NCI-H1436 treated with DMSO at 0.1 percent for 48 hours (cell line): ENCODE measurements around the gene FAM89B.

Experiments used
- DNase-seq: peaks from one replicate; lab custom pipeline; 2025; lab: John Stamatoyannopoulos, UW

Gene FAM89B

DNA sequence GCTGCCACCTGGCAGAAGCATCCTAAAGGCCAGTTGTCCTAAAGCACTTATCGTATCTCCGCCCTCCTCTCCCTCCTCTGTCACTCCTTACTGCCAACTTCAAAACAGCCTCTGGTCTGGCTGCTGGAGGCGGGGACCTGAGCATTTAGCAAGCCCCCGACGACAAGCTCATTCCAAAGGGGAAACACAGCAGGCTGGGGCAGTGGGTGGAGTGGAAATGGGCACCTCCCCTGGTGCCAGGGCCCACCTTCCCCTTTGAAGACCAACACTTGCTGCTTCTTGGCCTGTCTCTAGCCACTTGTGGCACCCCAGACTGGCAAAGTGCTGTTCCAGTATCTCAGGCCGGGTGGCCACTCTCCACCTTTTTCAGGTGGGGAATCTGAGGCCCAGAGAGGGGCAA is 38.1 kb downstream of the FAM89B start:
- DNase-seq = no peak

DNA sequence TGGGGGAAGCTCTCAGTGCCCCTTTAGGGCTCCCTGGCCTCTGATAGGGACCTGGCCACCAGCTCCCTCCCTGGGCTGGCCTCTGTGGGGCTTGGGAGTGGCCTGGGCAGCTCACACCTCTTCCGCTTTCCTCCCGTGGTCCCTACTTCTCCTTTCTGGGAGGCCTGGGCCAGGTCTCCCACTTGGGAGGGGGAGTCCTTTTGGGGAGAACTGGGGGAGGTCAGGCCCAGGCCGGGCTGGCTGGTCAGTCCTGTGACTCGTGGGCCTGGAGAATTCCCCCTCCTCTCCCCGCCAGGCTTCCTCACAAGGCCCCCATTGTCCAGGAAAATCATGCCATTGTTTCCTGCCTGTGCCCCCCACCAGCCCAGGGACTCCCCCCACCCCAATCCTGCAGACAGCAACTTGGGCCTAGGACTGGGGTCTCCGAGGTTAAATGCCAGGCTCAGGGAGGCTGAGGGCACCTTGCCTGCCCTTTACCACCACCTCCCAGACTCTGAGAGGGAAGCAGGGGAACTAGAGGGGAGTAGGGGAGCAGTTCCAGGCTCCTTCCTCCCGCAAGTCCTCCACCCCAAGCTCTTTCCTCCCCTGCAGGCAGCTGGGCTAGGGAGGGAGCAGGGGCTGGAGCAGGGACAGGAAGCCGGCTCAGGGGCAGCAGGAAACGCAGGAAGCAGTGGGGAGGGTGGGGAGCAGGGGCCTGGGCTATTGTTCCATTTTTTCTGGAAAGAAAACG is 38.9 kb downstream of the FAM89B start:
- no peak for DNase-seq

DNA sequence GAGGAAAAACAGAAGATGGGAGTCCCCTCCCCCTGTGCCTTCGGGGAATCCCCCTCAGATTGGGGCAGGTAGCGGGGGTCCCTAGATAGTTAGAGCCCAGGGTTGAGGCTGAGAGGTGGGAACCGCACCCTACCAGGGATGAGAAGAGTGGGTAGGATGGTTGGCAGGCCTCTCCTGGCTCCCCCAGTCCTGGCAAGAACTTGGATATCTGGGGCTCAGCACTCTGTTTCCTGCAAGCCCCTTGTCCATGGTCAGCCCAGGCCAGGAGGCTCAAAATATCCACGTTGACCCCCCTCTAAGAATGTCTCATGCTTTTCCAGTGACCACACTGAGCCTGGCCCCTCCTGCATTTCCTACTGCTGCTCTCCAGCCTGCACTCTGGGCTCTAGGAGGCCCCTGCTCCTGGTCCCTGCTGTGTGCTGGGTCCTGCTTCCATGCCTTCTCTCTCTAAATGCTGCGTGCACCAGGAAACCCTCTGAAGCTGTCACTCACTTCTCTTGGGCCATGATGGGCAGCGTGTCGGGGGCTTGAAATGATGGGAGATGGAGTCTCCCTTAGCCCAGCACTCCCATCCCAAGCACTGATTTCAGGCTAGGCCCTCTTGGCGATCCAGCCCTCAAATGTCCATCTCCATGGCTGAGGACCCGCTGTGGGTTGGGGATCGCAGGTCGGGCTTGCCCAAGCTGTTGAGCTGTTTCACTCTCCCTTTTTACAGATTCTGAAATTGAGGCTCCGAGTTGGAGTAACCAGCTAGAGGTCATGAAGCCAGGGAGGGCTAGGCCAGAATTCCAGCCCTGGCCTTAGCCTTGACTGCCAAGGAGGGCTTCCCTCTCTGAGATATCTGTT is 39.6 kb downstream of the FAM89B start:
- DNase-seq = no peak

DNA sequence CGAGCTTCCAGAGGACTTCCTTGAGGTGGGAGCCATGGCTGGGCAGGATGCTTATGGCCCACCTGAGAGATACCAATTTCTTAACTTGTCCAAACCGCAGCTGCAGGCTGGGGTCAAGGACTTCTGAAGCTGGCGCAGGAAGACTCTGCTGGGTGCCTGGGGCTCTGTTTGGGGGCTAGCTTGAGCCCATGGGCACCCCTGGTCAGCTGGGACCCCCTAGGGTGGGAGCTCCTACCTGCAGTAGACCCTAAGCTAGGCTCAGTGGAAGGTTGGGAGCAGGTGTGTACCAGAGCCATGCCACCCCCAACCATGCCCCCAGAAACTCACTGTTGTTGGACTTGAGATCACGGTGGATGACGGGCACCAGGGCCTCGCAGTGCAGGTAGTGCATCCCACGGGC is 40.4 kb downstream of the FAM89B start:
- no peak for DNase-seq

DNA sequence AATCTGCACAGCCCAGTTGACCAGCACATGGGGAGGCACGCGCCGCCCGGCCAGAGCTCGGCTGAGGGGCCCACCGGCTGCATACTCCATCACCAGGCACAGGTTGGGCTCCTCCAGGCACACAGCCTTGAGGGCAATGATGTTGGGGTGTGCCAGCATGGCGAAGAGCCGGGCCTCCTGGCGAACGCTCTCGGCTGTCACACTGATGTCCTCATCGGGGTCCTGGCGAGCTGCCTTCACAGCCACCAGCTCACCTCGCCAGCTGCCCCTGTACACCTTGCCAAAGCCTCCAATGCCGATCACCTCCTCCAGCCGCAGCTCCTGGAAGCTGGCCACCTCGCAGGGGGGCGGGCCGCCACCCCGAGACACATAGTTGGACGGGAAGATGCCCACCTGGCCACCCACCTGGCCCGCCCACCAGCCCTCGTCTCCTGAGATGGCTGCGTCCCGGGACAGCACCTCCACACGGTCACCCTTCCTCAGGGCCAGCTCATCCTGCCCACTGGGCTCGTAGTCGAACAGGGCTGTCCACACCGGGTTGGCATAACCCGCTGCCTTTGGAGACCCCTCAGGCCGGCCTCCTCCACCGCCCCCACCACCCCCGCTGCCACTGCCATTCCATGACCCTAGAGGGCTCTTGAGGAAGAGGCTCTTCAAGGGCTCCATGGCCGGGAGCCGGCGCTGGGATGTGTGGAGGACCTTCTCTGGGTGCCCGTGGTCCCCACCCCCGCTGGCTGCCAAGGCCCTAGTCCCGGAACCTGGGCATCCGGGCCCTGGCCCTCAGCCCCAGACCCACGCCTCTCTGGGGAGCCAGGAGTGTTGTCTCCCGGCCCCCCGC is 41.0 kb downstream of the FAM89B start:
- no peak for DNase-seq

DNA sequence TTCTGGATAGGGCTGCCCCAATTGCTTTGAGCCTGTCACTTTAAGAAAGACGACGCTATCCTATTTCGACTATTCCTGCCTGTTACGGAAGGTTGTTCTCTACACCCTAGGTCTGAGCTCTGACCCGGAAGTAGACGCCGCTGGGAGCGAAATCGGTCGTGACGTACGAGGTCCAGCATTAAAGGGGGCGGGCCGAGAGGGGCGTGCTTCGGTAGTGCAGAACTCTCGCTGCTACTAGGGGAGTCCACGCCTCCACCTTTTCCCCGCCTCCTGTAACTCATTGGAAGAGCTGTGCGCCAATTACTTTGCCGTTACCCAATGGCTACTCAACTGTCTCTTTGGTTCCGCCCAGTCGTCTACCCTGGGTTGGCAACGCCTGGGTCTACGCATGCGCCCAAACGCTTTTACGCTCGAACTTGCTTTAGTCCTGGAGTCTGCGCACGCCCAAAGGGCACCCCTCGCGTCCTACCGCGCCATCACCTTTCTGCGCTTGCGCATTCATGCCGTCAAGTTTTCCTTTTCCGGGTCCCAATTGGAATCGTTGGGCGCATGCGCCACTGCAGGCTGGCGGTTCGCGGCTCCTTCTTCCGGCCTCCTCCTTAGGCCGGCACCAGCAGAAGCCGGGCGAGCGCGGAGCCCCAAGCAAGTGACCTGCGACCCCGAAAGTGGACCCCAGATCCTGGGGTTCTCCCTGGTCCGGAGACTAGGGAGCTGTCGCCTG is 43.1 kb downstream of the FAM89B start, which contains the start of gene PCNX3:
Gene PCNX3 (plus strand): TSS at position 548 of the 721 bp plus-strand sequence. CDS start 536 bp downstream, outside the sequence.
- DNase-seq = peak; percentile 99

DNA sequence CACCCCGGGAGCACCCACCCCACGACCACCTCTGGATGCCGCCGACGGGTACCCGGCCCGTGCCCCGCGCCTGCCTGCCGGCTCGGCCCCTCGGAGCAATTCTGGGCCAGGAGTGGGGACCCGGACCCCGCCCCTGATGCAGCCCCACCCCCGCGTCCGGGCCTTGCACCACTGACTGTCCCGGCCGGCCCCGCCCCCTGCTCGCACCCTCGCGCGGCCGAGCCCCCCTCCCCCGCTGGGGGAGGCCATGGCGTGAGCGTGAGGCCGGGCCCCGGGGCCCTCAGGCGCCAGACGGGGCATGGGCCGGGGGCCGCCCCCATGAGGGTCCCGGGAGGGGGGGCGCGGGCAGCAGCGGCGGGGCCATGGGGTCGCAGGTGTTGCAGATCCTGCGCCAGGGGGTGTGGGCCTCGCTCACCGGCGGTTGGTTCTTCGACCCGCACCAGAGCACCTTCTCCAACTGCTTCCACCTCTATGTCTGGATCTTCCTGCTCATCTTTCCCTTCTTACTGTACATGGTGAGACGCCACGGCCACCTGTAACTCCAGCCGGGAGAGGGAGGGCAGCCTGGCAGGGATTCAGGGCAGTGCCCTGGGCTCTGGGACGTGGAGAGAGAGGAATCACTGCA is 43.7 kb downstream of the FAM89B start:
- no peak for DNase-seq

DNA sequence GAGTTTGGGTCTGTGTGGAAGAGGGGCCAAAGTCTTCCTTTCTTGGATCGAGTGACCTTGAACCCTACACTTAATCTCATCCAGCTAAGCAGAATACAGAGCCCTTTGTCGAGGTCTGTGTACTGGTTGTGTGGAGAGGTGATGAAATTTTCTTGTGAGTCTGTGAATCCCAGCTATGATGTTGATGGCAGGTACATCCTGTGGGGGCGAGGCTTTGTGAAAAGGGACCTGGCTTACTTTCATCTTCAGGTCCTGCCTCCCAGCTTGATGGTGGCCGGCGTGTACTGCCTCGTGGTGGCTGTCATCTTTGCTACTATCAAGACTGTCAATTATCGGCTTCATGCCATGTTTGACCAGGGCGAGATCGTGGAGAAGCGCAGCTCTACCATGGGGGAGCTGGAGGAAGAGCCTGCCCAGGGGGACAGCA is 44.2 kb downstream of the FAM89B start:
- DNase-seq = no peak

DNA sequence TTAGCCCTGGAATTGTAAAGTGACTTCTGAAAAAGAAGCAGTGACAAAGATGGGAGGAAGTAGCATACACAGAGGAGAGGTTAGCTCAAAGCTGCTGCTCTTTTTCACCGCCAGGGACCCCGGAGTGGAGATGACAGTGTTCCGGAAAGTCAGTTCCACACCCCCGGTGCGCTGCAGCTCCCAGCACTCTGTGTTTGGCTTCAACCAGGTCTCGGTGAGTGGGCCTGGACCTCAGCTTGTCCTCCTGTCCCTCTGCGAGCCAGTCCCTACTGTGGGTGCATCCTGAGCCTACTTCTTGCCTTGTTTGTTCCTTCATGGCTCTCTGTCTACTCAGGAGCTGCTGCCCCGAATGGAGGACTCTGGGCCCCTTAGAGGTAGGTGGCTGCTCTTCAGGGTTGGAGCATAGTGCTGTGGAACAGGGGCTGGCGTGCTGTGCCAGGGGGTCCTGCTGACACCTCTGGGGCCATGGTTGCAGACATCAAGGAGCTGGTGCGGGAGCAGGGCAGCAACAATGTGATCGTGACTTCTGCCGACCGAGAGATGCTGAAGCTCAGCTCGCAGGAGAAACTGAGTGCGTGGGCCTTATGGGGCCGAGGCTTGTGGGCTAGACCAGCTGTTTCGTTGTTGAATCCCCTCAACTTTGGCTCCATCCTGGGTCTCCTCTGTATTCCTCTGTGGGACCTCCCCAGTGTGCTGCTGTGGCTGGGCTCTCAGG is 45.0 kb downstream of the FAM89B start:
- no peak for DNase-seq

DNA sequence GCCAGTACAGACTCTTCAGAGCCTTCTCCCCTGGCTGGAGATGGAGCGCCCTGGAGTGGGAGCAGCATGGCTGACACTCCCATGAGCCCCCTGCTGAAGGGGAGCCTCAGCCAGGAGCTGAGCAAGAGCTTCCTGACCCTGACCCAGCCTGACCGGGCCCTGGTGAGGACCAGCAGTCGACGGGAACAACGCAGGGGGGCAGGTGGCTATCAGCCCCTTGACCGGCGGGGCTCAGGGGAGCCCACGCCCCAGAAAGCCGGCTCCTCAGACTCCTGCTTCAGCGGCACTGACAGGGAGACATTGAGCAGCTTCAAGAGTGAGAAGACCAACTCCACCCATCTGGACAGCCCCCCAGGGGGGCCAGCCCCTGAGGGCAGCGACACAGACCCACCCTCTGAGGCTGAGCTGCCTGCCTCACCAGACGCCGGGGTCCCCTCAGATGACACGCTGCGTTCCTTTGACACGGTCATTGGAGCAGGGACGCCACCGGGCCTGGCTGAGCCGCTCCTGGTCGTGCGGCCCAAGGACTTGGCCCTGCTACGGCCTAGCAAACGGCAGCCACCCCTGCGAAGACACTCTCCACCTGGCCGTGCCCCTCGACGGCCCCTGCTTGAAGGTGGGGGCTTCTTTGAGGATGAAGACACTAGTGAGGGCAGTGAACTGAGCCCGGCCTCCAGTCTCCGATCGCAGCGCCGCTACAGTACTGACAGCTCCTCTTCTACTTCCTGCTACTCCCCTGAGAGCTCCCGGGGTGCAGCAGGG is 45.8 kb downstream of the FAM89B start:
- DNase-seq = no peak

DNA sequence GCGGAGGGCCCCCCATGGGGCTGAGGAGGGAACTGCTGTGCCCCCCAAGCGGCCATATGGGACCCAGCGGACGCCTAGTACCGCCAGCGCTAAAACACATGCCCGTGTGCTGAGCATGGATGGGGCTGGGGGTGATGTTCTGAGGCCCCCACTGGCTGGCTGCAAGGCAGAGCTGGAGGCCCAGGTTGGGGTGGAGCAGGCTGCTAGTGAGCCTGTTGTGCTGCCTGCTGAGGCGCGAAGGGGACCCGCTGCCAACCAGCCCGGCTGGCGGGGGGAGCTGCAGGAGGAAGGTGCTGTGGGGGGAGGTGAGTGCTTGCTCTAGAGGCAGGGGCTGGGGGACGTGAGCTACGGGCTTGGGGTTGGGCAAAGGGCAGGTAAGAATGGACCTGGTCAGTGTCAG is 46.4 kb downstream of the FAM89B start:
- DNase-seq = no peak

DNA sequence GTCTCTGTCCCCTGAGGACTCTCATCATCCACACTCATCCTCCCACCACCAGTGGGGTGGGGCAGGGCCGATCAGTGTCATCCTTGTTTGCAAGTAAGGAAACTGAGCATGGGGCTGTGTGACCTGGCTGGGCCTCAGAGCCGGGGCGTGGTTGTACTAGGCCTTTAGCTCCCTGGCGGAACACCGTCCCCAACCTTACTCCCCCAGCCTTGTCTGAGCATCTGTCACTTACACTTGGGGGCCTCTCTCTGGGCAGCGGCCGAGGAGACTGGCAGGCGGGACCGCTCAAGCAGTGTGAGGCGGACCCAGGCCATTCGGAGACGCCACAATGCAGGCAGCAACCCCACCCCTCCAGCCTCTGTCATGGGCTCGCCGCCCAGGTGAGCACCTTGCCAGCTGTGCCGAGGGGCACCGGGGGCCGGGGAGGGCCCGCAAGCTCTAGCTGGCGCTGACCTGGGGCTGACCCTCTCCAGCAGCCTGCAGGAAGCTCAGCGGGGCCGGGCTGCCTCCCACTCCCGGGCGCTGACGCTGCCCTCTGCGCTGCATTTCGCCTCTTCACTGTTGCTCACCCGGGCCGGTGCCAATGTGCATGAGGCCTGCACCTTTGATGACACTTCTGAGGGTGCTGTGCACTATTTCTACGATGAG is 47.1 kb downstream of the FAM89B start:
- no peak for DNase-seq

DNA sequence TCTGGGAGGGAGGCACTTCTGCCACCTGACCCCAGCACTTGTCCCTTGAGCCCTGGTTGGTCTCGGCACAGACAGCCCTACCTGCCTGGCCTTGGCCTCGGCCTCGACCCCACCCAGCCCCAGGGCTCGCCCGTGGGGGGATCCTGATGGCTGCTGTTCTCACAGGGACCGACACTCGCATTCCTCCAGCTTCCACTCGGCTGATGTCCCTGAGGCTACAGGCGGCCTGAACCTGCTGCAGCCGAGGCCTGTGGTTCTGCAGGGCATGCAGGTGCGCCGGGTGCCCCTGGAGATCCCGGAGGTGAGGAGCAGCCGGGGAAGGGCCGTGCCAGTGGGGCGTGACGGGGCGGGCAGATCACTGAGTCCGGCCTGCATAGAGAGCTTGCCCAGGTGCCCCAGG is 48.3 kb downstream of the FAM89B start:
- DNase-seq = no peak

DNA sequence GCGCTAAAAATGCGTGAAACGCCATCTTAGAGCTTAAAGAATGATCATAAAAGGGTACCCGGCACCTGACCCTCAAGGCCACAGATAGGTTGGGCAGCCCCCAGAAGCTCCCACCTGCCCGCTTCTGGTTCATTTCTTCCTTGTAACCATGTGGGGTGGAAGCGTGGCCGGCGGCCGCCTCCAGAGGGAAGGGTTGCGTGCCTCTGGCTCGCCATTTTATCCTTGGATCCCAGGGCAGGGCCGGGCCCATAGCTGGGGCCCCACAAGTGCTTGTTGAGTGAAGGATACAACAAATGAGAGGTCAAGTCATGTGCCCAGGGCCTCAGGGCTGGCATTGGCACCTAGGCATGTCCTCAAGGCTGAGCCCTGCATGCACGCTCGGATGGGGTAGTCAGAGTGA is 49.1 kb downstream of the FAM89B start:
- no peak for DNase-seq

DNA sequence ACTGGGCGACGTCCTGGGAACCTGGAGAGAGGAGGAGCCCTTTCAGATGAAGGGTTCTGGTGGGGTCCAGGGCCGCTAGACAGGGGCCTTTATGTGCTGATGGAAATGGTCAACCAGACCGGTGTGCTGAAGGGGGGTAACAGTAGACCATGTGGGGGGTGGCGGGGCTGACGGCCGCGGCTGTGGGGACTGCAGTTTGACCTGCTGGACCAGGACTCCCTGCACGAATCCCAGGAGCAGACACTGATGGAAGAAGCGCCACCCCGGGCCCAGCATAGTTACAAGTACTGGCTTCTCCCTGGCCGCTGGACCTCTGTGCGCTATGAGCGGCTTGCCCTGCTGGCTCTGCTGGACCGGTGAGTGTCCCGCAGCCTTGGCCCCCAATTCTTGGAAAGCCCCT is 49.7 kb downstream of the FAM89B start:
- no peak for DNase-seq

DNA sequence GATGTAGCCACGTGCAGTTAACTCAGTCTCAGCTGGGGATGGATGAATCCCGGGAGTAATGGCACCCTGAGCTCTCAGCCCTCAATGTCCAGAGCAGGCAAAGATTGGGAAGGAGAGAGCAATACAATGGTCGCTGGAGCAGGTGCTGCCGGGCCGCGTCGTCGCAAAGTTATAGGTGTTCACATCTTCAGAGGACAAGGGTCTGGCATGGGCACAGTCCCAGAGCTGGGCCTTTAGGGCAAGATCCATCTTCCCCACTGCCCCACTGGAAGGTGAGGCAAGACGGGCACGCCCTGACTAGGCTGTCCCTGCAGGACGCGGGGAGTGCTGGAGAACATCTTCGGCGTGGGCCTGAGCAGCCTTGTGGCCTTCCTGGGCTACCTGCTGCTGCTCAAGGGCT is 50.8 kb downstream of the FAM89B start:
- DNase-seq = no peak
